HepG2 (cell line): ENCODE results near the gene AK6. TPM values are rescaled to one million over a fixed set of nuclear protein-coding genes. Genes with fewer than 3 reads are reported as not detected.
A peak's percentile ranks its signal among the peaks of the same experiment; 100 is the strongest.

Experiments
- CREB3 ChIP-seq: sonication (generic); formaldehyde crosslinking; IDR thresholded peaks from 2 replicates; pipeline ENCODE4 v1.5.0; 2020; ENCODE audit warnings: missing genetic modification reagents
- MAFF ChIP-seq: IDR thresholded peaks from 2 replicates; pipeline ENCODE4 v1.6.1; 2011; ENCODE audit warnings: low read depth, low read length, improper control_type of control experiment
- NFE2L2 ChIP-seq: fragments of 150-350 bp; IDR thresholded peaks from 2 replicates; pipeline ENCODE4 v1.6.1; 2014; ENCODE audit warnings: low read length
- TBL1XR1 ChIP-seq: fragments of 150-350 bp; IDR thresholded peaks from 2 replicates; pipeline ENCODE4 v1.6.1; 2014; ENCODE audit warnings: borderline replicate concordance, low read length; ENCODE audit not compliant: partially characterized antibody
- ZNF318 ChIP-seq: sonication (generic); formaldehyde crosslinking; IDR thresholded peaks from 2 replicates; pipeline ENCODE4 v1.4.0; 2020; ENCODE audit warnings: mild to moderate bottlenecking, missing genetic modification reagents
- ZNF432 ChIP-seq: sonication (generic); formaldehyde crosslinking; IDR thresholded peaks from 2 replicates; pipeline ENCODE4 v1.5.0; 2020; ENCODE audit warnings: missing genetic modification reagents, mild to moderate bottlenecking, borderline replicate concordance
- ZNF574 ChIP-seq: sonication (generic); formaldehyde crosslinking; IDR thresholded peaks from 2 replicates; pipeline ENCODE4 v1.4.0; 2020; ENCODE audit warnings: missing genetic modification reagents
- ZNF670 ChIP-seq: sonication (generic); formaldehyde crosslinking; IDR thresholded peaks from 2 replicates; pipeline ENCODE4 v1.8.0; 2022; ENCODE audit warnings: mild to moderate bottlenecking, missing genetic modification reagents, borderline replicate concordance
- polyA plus RNA-seq, 8 experiments: library from polyadenylated mRNA; depleted of rRNA in 3 of 8; stranded (reverse) in 7 of 8; unstranded in 1 of 8; fragments of >200 nt; fragmentation: Illumina TruSeq in 4 of 8; extraction: Trizol in 4 of 8; gene quantifications; 2 replicates each; pipeline versions ENCODE4 v1.2.1 to v1.2.3, GENCODE V29; 2011 to 2016; ENCODE audit warnings: low read depth in 4 of 8, missing spikeins in 1 of 8, mixed read lengths in 1 of 8; ENCODE audit not compliant: insufficient read depth in 1 of 8
- total RNA-seq, 5 experiments: library from RNA; depleted of rRNA; stranded (reverse); fragments of >200 nt; fragmentation: Illumina TruSeq; extraction: Trizol; gene quantifications; 2 replicates each; pipeline ENCODE4 v1.2.3, GENCODE V29; 2016; ENCODE audit warnings: low read depth in 1 of 5
- TF ChIP-seq, protein P1 (sequence below): sonication (generic); formaldehyde crosslinking; IDR thresholded peaks from 2 replicates; pipeline ENCODE4 v1.8.0; 2022; ENCODE audit warnings: missing genetic modification reagents, mild to moderate bottlenecking, moderate library complexity, borderline replicate concordance
- TF ChIP-seq, protein P2 (sequence below): sonication (generic); formaldehyde crosslinking; IDR thresholded peaks from 2 replicates; pipeline ENCODE4 v1.5.0; 2020; ENCODE audit warnings: missing genetic modification reagents

The AK6 gene
- total and polyA plus RNA-seq, 2 of the 13 experiments (the other 11 are each of a cell fraction or from before 2014, with no cell fraction given): 31.1 to 77.2 TPM

DNA sequence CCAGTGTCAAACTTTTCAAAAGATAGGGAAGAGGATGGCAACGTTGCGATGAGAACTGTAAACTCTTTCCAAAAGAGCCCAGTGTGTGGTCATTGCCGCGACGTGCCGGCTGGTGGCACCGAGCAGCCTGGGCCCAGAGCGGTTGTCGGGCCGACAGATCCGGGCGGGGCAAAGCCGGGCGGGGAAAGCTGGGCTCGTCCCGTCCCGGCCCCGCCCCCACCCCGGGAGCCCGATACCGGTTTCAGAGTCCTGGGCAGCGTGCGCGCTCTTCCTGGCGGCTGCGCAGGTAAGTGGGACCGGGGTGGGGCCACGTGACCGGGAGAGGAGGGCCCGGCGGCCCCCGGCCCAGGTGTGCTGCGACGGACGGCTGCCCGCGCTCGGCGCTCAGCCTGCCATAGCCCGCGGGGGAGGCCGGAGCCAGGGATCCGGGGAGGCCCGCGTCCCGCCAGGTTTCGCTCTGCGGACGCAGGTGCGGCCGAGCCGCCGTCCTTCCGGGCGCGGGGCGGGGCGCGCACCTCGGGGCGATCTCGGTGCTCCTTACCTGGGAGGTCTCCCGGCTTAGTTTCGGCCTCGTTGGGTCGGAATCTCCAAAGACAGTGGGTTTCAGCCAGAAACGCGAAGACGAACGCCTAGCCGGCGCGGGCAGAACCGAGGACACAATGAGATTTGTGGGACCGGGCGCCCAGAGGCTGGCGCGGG, 45.7 kb upstream of the AK6 start, which contains the start of gene MARVELD2 (continued):
- TF ChIP-seq ZNF318 (CRISPR knock-in tag) (no peak), ZNF574 (CRISPR knock-in tag) (peak; percentile 46), ZNF432 (no peak), MAFF (no peak), ZNF670 (CRISPR knock-in tag) (peak; percentile 86; the same call in 1 of the 2 replicates), CREB3 (peak; percentile 78; the same call in 1 of the 2 replicates), TBL1XR1 (no peak), NFE2L2 (no peak)
- TF ChIP-seq, protein P1, sequence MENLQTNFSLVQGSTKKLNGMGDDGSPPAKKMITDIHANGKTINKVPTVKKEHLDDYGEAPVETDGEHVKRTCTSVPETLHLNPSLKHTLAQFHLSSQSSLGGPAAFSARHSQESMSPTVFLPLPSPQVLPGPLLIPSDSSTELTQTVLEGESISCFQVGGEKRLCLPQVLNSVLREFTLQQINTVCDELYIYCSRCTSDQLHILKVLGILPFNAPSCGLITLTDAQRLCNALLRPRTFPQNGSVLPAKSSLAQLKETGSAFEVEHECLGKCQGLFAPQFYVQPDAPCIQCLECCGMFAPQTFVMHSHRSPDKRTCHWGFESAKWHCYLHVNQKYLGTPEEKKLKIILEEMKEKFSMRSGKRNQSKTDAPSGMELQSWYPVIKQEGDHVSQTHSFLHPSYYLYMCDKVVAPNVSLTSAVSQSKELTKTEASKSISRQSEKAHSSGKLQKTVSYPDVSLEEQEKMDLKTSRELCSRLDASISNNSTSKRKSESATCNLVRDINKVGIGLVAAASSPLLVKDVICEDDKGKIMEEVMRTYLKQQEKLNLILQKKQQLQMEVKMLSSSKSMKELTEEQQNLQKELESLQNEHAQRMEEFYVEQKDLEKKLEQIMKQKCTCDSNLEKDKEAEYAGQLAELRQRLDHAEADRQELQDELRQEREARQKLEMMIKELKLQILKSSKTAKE (CRISPR knock-in tag): 0 out of 2 replicates have a peak, but pooled peaks have one; percentile 44
- TF ChIP-seq, protein P2, sequence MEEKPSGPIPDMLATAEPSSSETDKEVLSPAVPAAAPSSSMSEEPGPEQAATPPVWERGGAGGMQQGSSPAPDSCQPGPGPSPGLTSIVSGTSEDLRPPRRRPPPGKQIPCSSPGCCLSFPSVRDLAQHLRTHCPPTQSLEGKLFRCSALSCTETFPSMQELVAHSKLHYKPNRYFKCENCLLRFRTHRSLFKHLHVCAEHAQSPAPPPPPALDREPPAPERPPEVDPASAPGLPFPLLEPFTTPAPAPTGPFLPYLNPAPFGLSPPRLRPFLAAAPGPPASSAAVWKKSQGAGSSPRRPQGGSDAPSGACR: no peak
